Urinary bladder (tissue), 4 donors: ENCODE results near the gene TTC34. TPM values are rescaled to one million over a fixed set of nuclear protein-coding genes. Genes with fewer than 3 reads are reported as not detected.
"Not testable (repeated sequence)": the region's sequence is repeated elsewhere in the genome, so short reads cannot be mapped to it uniquely, and the experiment has no call there.

Source experiments
- DNase-seq: peaks from one replicate; pipeline ENCODE4 v3.0.0-alpha.2; 2015; ENCODE audit errors: extremely low spot score
- H3K27ac ChIP-seq: one replicate; pipeline ENCODE4 v1.5.1; 2013; ENCODE audit warnings: low read depth, mild to moderate bottlenecking, moderate library complexity
- H3K36me3 ChIP-seq: one replicate; pipeline ENCODE4 v1.6.1; 2013; ENCODE audit warnings: mild to moderate bottlenecking, moderate library complexity; ENCODE audit not compliant: insufficient read depth
- H3K4me1 ChIP-seq: one replicate; pipeline ENCODE4 v1.6.1; 2013; ENCODE audit warnings: mild to moderate bottlenecking, moderate library complexity; ENCODE audit not compliant: insufficient read depth
- H3K4me3 ChIP-seq: one replicate; pipeline ENCODE4 v1.5.1; 2013; ENCODE audit warnings: low read depth, low read length
- WGBS: extraction: QIAGEN DNeasy Blood & Tissue Kit; methylation state at CpG from one replicate; pipeline ENCODE4 v1.1.7; 2013; 5-methylcytosine and 5-hydroxymethylcytosine counted together
- polyA plus RNA-seq: library from polyadenylated mRNA; stranded (reverse); fragments of 200-250 nt; gene quantifications from one replicate; pipeline ENCODE4 v1.2.3, GENCODE V29; 2013
- total RNA-seq: library from RNA; depleted of rRNA; stranded (reverse); fragments of >200 nt; gene quantifications from one replicate; pipeline ENCODE4 v1.2.3, GENCODE V29; 2014
- donor health status: healthy with polysubstance abuse.
- donor health status: healthy.

TTC34 gene
- total and polyA plus RNA-seq, 2 donors = 0.16 to 0.32 TPM

DNA sequence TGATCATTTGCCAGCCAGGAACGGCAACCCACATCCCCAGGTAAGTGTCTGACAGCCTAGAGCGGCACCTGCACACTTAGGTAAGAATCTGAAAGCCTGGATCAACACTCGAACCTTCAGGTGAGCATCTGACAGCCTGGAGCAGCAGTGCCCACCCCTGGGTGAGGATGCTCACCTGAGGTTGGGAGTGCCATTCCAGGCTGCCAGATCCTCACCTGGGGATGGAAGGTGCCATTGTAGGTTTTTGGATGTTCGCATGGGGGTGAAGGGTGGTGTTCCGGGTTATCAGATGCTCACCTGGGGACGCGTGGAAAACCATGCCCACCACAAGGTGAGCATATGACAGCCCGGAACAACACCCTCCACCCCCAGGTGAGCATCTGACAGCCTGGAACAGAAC lies 33.4 kb downstream of the TTC34 start:
- H3K4me1 ChIP-seq, H3K27ac ChIP-seq, H3K36me3 ChIP-seq, DNase-seq, H3K4me3 ChIP-seq: not testable (repeated sequence)
- WGBS = 67% methylated on average over 8 of the region's 8 CpGs

GRCh38 chr1:2759433-2759832 lies 42.1 kb downstream of the TTC34 start:
- not testable (repeated sequence) for DNase-seq, H3K36me3 ChIP-seq
- WGBS = 71% methylated on average over 12 of the region's 13 CpGs

GRCh38 chr1:2757519-2757918 lies 44.0 kb downstream of the TTC34 start:
- DNase-seq = not testable (repeated sequence)
- WGBS = 69% methylated on average over 7 of the region's 13 CpGs

More at GRCh38 chr1:2759433-2759832, 42.1 kb downstream of the TTC34 start:
- H3K4me3 ChIP-seq, H3K27ac ChIP-seq, H3K4me1 ChIP-seq: not testable (repeated sequence)

GRCh38 chr1:2755426-2755825 lies 46.1 kb downstream of the TTC34 start:
- H3K27ac ChIP-seq, DNase-seq, H3K4me3 ChIP-seq, H3K36me3 ChIP-seq, H3K4me1 ChIP-seq: not testable (repeated sequence)
- 46% methylated on average over 10 of the region's 14 CpGs for WGBS

More at GRCh38 chr1:2757519-2757918, 44.0 kb downstream of the TTC34 start:
- H3K4me3 ChIP-seq, H3K36me3 ChIP-seq, H3K4me1 ChIP-seq, H3K27ac ChIP-seq: not testable (repeated sequence)

DNA sequence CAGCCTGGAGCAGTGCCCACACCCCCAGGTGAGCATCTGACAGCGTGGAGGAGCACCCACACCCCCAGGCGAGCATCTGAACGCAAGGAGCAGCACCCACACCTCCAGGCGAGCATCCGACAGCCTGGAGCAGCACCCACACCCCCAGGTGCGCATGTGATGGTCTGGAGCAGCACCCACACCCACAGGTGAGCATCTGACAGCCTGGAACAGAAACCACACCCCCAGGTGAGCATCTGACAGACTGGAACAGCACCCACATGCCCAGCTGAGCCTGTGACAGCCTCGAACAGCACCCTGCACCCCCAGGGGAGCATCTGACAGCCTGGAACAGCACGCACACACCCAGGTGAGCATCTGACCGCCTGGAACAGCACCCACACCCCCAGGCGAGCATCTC lies 46.9 kb downstream of the TTC34 start:
- H3K4me1 ChIP-seq, H3K27ac ChIP-seq, H3K4me3 ChIP-seq, H3K36me3 ChIP-seq, DNase-seq: not testable (repeated sequence)
- WGBS = 42% methylated on average over 7 of the region's 10 CpGs

GRCh38 chr1:2752503-2752902 lies 49.0 kb downstream of the TTC34 start:
- not testable (repeated sequence) for H3K36me3 ChIP-seq, H3K4me3 ChIP-seq, H3K27ac ChIP-seq, DNase-seq, H3K4me1 ChIP-seq
- WGBS = 25% methylated on average over 8 of the region's 8 CpGs

- 57% methylated on average over 13 of the region's 13 CpGs for WGBS
- H3K36me3 ChIP-seq = not testable (repeated sequence)
Observed at GRCh38 chr1:2751866-2752265, 49.6 kb downstream of the TTC34 start.

GRCh38 chr1:2750766-2751730 lies 50.4 kb downstream of the TTC34 start:
- H3K27ac ChIP-seq, DNase-seq, H3K36me3 ChIP-seq, H3K4me3 ChIP-seq, H3K4me1 ChIP-seq: not testable (repeated sequence)
- 53% methylated on average over 27 of the region's 27 CpGs for WGBS

More at GRCh38 chr1:2751866-2752265, 49.6 kb downstream of the TTC34 start:
- not testable (repeated sequence) for H3K4me3 ChIP-seq, H3K27ac ChIP-seq, H3K4me1 ChIP-seq, DNase-seq

DNA sequence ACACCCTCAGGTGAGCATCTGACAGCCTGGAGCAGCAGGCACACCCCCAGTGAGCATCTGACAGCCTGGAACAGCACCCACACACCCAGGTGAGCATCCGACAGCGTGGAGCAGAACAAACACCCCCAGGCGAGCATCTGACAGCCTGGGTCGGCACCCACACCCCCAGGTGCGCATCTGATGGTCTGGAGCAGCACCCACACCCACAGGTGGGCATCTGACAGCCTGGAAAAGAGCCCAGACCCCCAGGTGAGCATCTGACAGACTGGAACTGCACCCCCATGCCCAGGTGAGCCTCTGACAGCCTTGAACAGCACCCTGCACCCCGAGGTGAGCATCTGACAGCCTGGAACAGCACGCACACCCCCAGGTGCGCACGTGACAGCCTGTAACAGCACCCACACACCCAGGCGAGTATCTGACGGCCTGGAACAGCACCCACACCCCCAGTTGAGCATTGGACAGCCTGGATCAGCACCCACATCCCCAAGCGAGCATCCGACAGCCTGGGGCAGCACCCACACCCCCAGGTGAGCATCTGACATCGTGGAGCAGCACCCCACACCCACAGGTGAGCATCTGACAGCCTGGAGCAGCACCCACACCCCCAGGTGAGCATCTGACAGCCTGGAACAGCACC lies 51.3 kb downstream of the TTC34 start:
- not testable (repeated sequence) for H3K4me3 ChIP-seq, DNase-seq, H3K27ac ChIP-seq, H3K4me1 ChIP-seq, H3K36me3 ChIP-seq
- WGBS = 59% methylated on average over 14 of the region's 14 CpGs

DNA sequence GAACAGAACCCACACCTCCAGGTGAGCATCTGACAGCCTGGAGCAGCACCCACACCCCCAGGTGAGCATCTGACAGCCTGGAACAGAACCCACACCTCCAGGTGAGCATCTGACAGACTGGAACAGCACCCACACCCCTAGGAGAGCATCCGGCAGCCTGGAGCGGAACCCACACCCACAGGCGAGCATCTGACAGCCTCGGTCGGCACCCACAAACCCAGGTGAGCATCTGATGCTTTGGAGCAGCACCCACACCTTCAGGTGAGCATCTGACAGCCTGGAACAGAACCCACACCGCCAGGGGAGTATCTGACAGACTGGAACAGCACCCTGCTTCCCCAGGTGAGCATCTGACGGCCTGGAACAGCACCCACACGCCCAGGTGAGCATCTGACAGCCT lies 52.9 kb downstream of the TTC34 start:
- H3K36me3 ChIP-seq, H3K27ac ChIP-seq, H3K4me1 ChIP-seq, DNase-seq, H3K4me3 ChIP-seq: not testable (repeated sequence)
- 57% methylated on average over 7 of the region's 8 CpGs for WGBS

DNA sequence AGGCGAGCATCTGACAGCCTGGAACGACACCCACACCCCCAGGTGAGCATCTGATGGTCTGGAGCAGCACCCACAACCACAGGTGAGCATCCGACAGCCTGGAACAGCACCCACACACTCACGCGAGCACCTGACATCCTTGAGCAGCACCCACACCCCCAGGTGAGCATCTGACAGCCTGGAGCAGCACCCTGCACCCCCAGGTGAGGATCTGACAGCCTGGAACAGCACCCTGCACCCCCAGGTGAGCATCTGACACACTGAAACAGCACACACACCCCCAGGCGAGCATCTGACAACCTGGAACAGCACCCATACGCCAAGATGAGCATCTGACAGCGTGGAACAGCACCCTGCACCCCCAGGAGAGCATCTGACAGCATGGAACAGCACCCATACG lies 106.7 kb downstream of the TTC34 start:
- H3K36me3 ChIP-seq, H3K4me1 ChIP-seq, DNase-seq, H3K27ac ChIP-seq, H3K4me3 ChIP-seq: not testable (repeated sequence)
- 37% methylated on average over 6 of the region's 9 CpGs for WGBS

GRCh38 chr1:2690180-2690579 lies 111.3 kb downstream of the TTC34 start:
- not testable (repeated sequence) for H3K4me1 ChIP-seq, H3K4me3 ChIP-seq, H3K27ac ChIP-seq, DNase-seq, H3K36me3 ChIP-seq
- 33% methylated on average over 4 of the region's 10 CpGs for WGBS

GRCh38 chr1:2688336-2688665 lies 113.2 kb downstream of the TTC34 start:
- not testable (repeated sequence) for DNase-seq, H3K4me3 ChIP-seq, H3K4me1 ChIP-seq, H3K36me3 ChIP-seq, H3K27ac ChIP-seq
- WGBS = 59% methylated on average over 11 of the region's 11 CpGs
